BE2C (cell line): ENCODE results near the gene ARHGAP18.

Source experiments
- DNase-seq: peaks from one replicate; pipeline ENCODE4 v3.0.0-alpha.2; 2020
- H3K27me3 ChIP-seq: fragments of 250-450 bp; sonication (Bioruptor Pico); 2 replicates; pipeline ENCODE4 v1.5.1; 2020; ENCODE audit warnings: mild to moderate bottlenecking
- H3K36me3 ChIP-seq: fragments of 250-450 bp; sonication (Bioruptor Pico); 2 replicates; pipeline ENCODE4 v1.5.1; 2020; ENCODE audit warnings: mild to moderate bottlenecking
- H3K4me1 ChIP-seq: fragments of 250-450 bp; sonication (Bioruptor Pico); 2 replicates; pipeline ENCODE4 v1.5.1; 2020
- H3K4me3 ChIP-seq: 2 replicates; pipeline ENCODE4 v1.5.1; 2011; ENCODE audit warnings: low read depth, low read length
- H3K9me3 ChIP-seq: fragments of 250-450 bp; sonication (Bioruptor Pico); 2 replicates; pipeline ENCODE4 v1.5.1; 2020
- CTCF ChIP-seq: IDR thresholded peaks from 2 replicates; pipeline ENCODE4 v1.5.1; 2012; ENCODE audit warnings: mild to moderate bottlenecking, low read depth, low read length

ARHGAP18 gene

GRCh38 chr6:129694036-129694435 lies 15.9 kb downstream of the ARHGAP18 start:
- Histone ChIP-seq H3K4me1 (no peaks in the 10 kb centered on the region), H3K27me3 (no peaks in the 10 kb centered on the region), H3K36me3 (no peaks in the 10 kb centered on the region), H3K4me3 (no peak overlapping the region), H3K9me3 (no peaks in the 10 kb centered on the region)
- no peak for DNase-seq
- no peak for TF ChIP-seq CTCF

GRCh38 chr6:129692467-129692866 lies 17.5 kb downstream of the ARHGAP18 start:
- no peak for TF ChIP-seq CTCF
- Histone ChIP-seq H3K36me3 (no peaks in the 10 kb centered on the region), H3K4me1 (no peaks in the 10 kb centered on the region), H3K27me3 (no peaks in the 10 kb centered on the region), H3K4me3 (no peak overlapping the region), H3K9me3 (no peaks in the 10 kb centered on the region)
- no peak for DNase-seq

- DNase-seq = no peak
- Histone ChIP-seq H3K27me3 (no peaks in the 10 kb centered on the region), H3K4me3 (no peak overlapping the region), H3K36me3 (no peaks in the 10 kb centered on the region), H3K4me1 (no peaks in the 10 kb centered on the region), H3K9me3 (no peaks in the 10 kb centered on the region)
- TF ChIP-seq CTCF = no peak
These were observed 18.3 kb downstream of the ARHGAP18 start for GRCh38 chr6:129691709-129692108.

- Histone ChIP-seq H3K4me1 (no peaks in the 10 kb centered on the region), H3K27me3 (no peaks in the 10 kb centered on the region), H3K36me3 (no peaks in the 10 kb centered on the region), H3K9me3 (no peaks in the 10 kb centered on the region), H3K4me3 (no peak overlapping the region)
- no peak for DNase-seq
- TF ChIP-seq CTCF = no peak
These were observed 18.8 kb downstream of the ARHGAP18 start for GRCh38 chr6:129691043-129691640.

GRCh38 chr6:129686941-129687627 lies 22.9 kb downstream of the ARHGAP18 start:
- Histone ChIP-seq H3K27me3 (no peaks in the 10 kb centered on the region), H3K9me3 (no peaks in the 10 kb centered on the region), H3K36me3 (no peaks in the 10 kb centered on the region), H3K4me1 (no peaks in the 10 kb centered on the region; the same call in 1 of the 2 replicates), H3K4me3 (no peak overlapping the region)
- DNase-seq = no peak
- TF ChIP-seq CTCF = no peak

- no peak overlapping the region for H3K4me3 ChIP-seq
- H3K9me3 ChIP-seq = no peaks in the 10 kb centered on the region
- no peak for DNase-seq
- no peaks in the 10 kb centered on the region for H3K36me3 ChIP-seq
- no peaks in the 10 kb centered on the region; the same call in 1 of the 2 replicates for H3K4me1 ChIP-seq
- H3K27me3 ChIP-seq = no peaks in the 10 kb centered on the region
- no peak for TF ChIP-seq CTCF
These were observed 24.3 kb downstream of the ARHGAP18 start for GRCh38 chr6:129685662-129686031.
